Fibroblast of upper back skin (primary cell): ENCODE measurements around the gene DSN1.
A peak's percentile ranks its signal among the peaks of the same experiment; 100 is the strongest.

Experiments
- DNase-seq: peaks from one replicate; pipeline ENCODE4 v3.0.0-alpha.2; 2013

DSN1 gene

GRCh38 chr20:36745927-36746659, 27.5 kb downstream of the DSN1 start, which contains the start of gene NDRG3:
NDRG3 (minus strand) TSS chr20:36746090; CDS start chr20:36721735, 24,355 bp downstream.
- DNase-seq: peak; percentile 93

DNA sequence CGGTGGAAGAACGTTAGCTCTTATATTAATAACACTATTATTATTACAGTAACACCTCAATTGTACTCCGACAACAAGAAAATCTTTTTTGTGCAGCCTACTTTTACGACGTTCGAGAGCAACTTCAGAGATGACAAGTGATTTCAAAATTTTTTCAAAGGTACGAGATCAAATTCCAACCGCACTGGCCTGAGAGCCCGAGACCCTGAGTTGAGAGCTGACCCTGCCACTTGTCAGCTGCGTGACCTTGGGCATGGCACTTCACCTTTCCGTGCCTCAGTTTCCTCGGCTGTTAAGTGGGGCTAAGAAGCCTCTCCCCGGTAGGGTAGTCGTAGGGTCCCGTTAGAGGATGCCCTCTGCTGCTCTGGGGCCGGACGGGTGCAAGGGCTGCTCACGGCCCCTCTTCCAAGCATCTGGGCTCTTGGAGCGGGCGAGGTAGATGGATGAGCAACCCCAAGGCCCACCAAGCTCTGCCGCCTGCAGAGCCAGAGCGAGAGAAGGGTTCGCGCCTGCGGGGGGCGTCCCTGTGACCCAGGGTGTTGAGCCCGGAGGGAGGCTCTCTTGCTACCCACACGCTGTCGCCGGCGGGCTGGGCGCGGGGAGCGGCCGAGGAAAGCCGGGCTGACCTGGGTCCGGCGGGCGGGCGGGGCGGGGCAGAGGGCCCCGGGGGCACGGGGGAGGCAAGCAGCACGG, 28.2 kb downstream of the DSN1 start:
- DNase-seq: no peak

DNA sequence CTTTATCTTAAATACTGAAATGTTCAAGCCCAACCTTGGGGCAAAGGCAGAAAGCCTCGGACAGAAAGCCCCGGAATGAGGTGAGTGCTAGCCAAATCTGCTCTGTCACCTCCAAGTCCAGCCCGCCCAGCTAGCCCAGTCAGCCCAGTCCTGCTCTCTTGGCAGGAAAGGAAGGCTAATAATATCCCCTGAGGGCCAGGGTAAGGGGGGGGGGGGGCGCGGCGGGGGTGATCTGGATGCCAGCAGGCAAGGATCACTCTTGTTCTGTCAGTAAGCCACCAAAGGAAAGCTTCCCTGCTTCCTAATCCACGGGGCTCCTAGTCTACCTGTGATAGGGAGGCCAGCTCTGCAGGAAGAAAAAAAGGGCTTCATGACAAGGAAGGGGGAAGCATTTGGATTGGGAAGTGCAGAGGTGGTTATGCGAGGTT, 28.8 kb downstream of the DSN1 start:
- peak; percentile 27 for DNase-seq

GRCh38 chr20:36744243-36744642, 29.3 kb downstream of the DSN1 start:
- no peak for DNase-seq

GRCh38 chr20:36742558-36742957, 31.0 kb downstream of the DSN1 start:
- DNase-seq: no peak

- DNase-seq: no peak
These were observed 32.5 kb downstream of the DSN1 start for GRCh38 chr20:36741072-36741471.

GRCh38 chr20:36737183-36737499, 36.4 kb downstream of the DSN1 start:
- no peak for DNase-seq

- no peak for DNase-seq
These were observed 36.9 kb downstream of the DSN1 start for GRCh38 chr20:36736451-36737182.

GRCh38 chr20:36732456-36732855, 41.1 kb downstream of the DSN1 start:
- DNase-seq: no peak

DNA sequence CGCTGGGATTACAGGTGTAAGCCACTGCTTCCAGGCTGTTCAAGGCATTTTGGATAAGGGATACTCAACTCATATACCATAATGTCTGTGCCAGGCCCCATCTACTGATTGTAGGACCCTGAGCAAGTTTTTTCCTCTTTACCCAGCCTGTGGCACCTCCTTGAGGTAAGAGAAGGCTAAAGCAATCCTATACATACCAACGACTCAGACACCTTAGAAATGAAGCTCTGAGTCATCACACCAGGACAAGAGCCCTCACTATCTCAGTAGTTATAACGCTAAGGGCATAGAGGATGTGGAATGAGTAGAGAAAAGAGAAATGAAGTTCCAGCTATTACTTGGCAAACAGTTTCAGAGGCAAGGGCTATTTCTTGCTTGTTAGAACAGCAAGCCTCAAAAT, 44.6 kb downstream of the DSN1 start:
- DNase-seq: peak; percentile 24

DNA sequence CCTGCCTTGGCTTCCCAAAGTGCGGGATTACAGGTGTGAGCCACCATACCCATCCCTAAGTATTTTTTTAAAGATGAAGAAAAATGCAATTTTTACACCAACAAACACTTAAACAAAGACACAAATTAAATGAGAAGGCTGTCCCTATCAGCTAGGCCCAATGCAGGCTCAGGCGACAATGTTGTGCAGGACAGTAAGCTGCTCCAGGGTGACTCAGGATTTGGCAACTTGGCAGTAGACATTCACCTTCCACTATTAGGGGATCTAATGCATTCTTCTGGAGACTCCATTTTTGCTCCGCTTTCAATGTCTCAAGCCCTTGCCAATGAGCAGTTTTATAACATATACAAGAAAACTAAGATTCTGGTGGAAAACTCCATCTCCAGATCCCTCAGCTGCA, 47.4 kb downstream of the DSN1 start:
- no peak for DNase-seq

- no peak for DNase-seq
These were observed 53.1 kb downstream of the DSN1 start for GRCh38 chr20:36720510-36720909.

- no peak for DNase-seq
These were observed 55.9 kb downstream of the DSN1 start for GRCh38 chr20:36717657-36718056.

DNA sequence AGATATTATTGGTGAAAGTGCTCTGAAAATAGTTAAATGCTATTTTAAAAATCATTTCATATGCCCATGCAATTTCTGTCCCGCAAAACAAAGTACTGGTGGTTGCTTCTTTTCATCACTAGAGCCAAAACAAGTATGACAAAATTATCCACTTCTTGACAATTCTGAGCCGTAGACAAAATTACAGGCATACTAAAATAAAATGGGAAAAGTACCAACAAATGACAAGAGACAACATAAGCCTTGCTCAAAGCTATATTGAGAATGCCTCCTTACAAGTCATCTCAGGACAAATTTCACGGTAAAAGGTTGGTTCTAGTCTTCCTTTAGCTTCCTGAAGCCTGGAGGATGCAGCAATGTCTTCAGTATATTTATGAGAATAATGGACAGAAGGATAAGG, 56.5 kb downstream of the DSN1 start:
- no peak for DNase-seq

DNA sequence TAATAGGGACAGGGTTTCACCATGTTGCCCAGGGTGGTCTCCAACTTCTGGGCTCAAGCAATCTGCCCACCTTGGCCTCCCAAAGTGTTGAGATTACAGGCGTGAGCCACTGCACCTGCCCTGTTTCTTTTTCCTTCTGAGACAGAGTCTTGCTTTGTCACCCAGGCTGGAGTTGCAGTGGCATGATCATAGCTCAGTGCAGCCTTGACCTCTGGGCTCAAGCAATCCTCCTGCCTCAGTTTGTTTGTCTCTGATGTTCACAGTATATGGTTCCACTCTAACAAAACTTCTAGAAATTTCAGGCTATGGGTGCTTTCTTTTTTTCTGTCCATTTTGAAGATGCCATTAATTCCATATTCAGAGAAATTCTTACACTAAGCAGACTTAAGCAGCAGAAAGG, 60.8 kb downstream of the DSN1 start:
- DNase-seq: no peak

DNA sequence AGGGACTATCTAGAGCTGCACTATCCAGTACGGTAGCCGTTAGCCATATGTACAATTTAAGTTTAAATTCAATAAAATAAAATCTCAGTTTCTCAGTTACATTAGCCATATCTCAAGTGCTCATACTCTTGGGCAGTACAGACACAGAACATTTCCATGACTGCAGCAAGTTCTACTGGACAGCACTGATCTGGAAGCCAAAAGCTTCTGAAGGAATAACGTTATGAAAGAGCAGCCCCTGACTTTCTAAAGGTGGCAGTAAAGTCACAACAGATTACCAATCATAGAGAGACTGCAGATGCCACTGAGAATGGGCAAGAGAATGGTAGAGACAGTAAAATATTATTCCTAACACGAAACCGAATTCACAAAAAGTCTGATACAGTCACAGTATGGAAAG, 64.4 kb downstream of the DSN1 start:
- DNase-seq: no peak

DNA sequence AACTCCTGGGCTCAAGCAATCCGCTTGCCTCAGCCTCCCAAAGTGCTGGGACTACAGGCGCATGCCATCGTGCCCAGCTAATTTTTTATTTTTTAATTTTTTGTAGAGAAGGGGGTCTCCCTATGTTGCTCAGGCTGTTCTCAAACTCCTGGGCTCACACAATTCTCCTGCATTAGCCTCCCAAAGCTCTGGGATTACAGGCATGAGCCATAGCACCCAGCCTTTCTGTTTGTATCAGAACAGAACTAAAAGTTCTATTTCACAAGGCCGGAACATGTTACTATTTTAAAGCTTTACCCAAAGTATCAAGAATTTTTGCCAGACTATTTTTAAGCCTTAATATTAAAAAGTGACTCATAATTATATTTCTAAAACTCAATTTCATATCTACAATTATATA, 70.0 kb downstream of the DSN1 start:
- DNase-seq: no peak
